ENCODE data around the gene JAM3. TPM values are rescaled to one million over a fixed set of nuclear protein-coding genes. Genes with fewer than 3 reads are reported as not detected.

Gene JAM3
- total and polyA plus RNA-seq, 2 of the 13 experiments (the other 11 are each of a cell fraction or from before 2014, with no cell fraction given) = 0.98 to 2.8 TPM

DNA sequence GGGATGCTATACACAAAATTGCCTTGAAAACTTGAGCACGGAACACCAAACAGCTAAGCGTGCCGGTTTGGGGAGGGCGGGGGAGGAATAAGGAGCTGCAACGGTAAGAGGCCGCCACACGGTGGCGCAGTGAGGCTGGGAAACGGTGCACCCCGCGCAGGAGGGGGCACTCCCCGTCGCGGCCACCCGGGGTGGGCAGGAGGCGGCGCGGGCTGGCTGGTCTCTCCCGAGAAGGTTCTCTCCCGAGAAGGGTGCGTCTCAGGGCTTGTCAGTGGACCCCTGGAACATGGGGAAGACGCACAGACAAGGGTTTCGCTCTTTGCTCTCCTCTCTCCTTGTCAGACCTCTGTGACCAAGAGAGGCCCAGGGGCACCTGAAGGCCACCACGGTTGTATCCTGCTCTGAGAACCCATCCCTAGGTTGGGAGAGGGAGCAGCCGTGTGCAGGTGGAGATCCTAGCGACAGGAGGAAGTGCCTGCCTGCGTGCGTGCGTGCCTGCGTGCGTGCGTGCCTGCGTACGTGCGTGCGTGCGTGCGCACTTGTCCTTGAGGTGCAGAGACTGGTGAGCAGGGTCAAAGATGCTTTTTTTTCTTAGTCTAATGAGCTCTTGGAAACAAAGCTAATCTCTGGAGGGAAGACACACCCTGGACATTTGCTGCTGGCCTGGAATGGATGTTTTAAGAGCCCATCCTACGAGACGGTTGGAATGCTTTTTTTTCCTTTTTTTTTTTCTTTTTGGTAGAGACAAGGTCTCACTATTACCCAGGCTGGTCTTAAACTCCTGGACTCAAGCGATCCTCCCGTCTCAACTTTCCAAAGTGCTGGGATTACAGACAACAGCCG is 18.1 kb upstream of the JAM3 start (continued):
- TF ChIP-seq CREM (IDR thresholded peaks at IDR 0.05) (no peak), CREM (CRISPR knock-in tag; IDR thresholded peaks at IDR 0.05) (no peak), AGO1 (IDR thresholded peaks at IDR 0.05; ENCODE audit: low read depth, low read length, poor library complexity, severe bottlenecking) (no peak), MTA3 (CRISPR knock-in tag; IDR thresholded peaks at IDR 0.05) (no peak), HOXA5 (CRISPR knock-in tag; IDR thresholded peaks at IDR 0.05) (no peak), ZNF446 (CRISPR knock-in tag; IDR thresholded peaks at IDR 0.05) (no peak), ZNF335 (CRISPR knock-in tag; IDR thresholded peaks at IDR 0.05) (no peak), ZNF782 (CRISPR knock-in tag; IDR thresholded peaks at IDR 0.05; ENCODE audit: borderline replicate concordance) (no peak), ISX (CRISPR knock-in tag; conservative IDR thresholded peaks at IDR 0.05) (no peak), ZNF205 (CRISPR knock-in tag; IDR thresholded peaks at IDR 0.05) (no peak), ZNF615 (CRISPR knock-in tag; IDR thresholded peaks at IDR 0.05; ENCODE audit: borderline replicate concordance) (no peak), ZNF614 (CRISPR knock-in tag; IDR thresholded peaks at IDR 0.05; ENCODE audit: borderline replicate concordance) (no peak), ZNF879 (CRISPR knock-in tag; IDR thresholded peaks at IDR 0.05) (no peak), CCDC6 (CRISPR knock-in tag; IDR thresholded peaks at IDR 0.05) (no peak), TSC22D2 (CRISPR knock-in tag; IDR thresholded peaks at IDR 0.05; ENCODE audit: borderline replicate concordance) (no peak), ZMAT3 (CRISPR knock-in tag; conservative IDR thresholded peaks at IDR 0.05) (no peak), JUND (CRISPR knock-in tag; IDR thresholded peaks at IDR 0.05) (no peak), ZNF557 (CRISPR knock-in tag; IDR thresholded peaks at IDR 0.05) (no peak), SSRP1 (CRISPR knock-in tag; IDR thresholded peaks at IDR 0.05) (no peak)
- TF ChIP-seq, protein P1, sequence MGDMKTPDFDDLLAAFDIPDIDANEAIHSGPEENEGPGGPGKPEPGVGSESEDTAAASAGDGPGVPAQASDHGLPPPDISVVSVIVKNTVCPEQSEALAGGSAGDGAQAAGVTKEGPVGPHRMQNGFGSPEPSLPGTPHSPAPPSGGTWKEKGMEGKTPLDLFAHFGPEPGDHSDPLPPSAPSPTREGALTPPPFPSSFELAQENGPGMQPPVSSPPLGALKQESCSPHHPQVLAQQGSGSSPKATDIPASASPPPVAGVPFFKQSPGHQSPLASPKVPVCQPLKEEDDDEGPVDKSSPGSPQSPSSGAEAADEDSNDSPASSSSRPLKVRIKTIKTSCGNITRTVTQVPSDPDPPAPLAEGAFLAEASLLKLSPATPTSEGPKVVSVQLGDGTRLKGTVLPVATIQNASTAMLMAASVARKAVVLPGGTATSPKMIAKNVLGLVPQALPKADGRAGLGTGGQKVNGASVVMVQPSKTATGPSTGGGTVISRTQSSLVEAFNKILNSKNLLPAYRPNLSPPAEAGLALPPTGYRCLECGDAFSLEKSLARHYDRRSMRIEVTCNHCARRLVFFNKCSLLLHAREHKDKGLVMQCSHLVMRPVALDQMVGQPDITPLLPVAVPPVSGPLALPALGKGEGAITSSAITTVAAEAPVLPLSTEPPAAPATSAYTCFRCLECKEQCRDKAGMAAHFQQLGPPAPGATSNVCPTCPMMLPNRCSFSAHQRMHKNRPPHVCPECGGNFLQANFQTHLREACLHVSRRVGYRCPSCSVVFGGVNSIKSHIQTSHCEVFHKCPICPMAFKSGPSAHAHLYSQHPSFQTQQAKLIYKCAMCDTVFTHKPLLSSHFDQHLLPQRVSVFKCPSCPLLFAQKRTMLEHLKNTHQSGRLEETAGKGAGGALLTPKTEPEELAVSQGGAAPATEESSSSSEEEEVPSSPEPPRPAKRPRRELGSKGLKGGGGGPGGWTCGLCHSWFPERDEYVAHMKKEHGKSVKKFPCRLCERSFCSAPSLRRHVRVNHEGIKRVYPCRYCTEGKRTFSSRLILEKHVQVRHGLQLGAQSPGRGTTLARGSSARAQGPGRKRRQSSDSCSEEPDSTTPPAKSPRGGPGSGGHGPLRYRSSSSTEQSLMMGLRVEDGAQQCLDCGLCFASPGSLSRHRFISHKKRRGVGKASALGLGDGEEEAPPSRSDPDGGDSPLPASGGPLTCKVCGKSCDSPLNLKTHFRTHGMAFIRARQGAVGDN (CRISPR knock-in tag; IDR thresholded peaks at IDR 0.05) = peak; percentile 42
- TF ChIP-seq, protein P2, sequence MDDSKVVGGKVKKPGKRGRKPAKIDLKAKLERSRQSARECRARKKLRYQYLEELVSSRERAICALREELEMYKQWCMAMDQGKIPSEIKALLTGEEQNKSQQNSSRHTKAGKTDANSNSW (CRISPR knock-in tag; IDR thresholded peaks at IDR 0.05; ENCODE audit: borderline replicate concordance) = no peak
- TF ChIP-seq, protein P3, sequence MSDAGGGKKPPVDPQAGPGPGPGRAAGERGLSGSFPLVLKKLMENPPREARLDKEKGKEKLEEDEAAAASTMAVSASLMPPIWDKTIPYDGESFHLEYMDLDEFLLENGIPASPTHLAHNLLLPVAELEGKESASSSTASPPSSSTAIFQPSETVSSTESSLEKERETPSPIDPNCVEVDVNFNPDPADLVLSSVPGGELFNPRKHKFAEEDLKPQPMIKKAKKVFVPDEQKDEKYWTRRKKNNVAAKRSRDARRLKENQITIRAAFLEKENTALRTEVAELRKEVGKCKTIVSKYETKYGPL (CRISPR knock-in tag; IDR thresholded peaks at IDR 0.05) = no peak
